ENCODE measurements around the gene MYO3B.
"Not testable (repeated sequence)": the region's sequence is repeated elsewhere in the genome, so short reads cannot be mapped to it uniquely, and the experiment has no call there.

The MYO3B gene

GRCh38 chr2:170260188-170260587 lies 82.2 kb downstream of the MYO3B start:
- TF ChIP-seq ZFX (IDR thresholded peaks at IDR 0.05; ENCODE audit: borderline replicate concordance) (no peak), CTCF (IDR thresholded peaks at IDR 0.05) (no peak)

GRCh38 chr2:170261566-170261965 lies 83.6 kb downstream of the MYO3B start:
- no peak overlapping the region for H3K27ac ChIP-seq
- TF ChIP-seq CTCF (IDR thresholded peaks at IDR 0.05), result no peak
- no peak for TF ChIP-seq ZFX (IDR thresholded peaks at IDR 0.05; ENCODE audit: borderline replicate concordance)

More at GRCh38 chr2:170260188-170260587, 82.2 kb downstream of the MYO3B start:
- no peak overlapping the region for H3K27ac ChIP-seq

- TF ChIP-seq CTCF (IDR thresholded peaks at IDR 0.05) (no peak), ZFX (IDR thresholded peaks at IDR 0.05; ENCODE audit: borderline replicate concordance) (no peak)
- no peak overlapping the region for H3K27ac ChIP-seq
Observed at GRCh38 chr2:170262343-170262742, 84.4 kb downstream of the MYO3B start.

- TF ChIP-seq ZFX (IDR thresholded peaks at IDR 0.05; ENCODE audit: borderline replicate concordance) (no peak), CTCF (IDR thresholded peaks at IDR 0.05) (no peak)
- no peak overlapping the region for H3K27ac ChIP-seq
Observed at GRCh38 chr2:170262806-170263205, 84.9 kb downstream of the MYO3B start.

GRCh38 chr2:170263728-170264521 lies 86.0 kb downstream of the MYO3B start:
- H3K27ac ChIP-seq, result not testable (repeated sequence)

- no peak overlapping the region for H3K27ac ChIP-seq
- TF ChIP-seq ZFX (IDR thresholded peaks at IDR 0.05; ENCODE audit: borderline replicate concordance) (no peak), CTCF (IDR thresholded peaks at IDR 0.05) (no peak)
Observed at GRCh38 chr2:170264522-170264860, 86.5 kb downstream of the MYO3B start.

GRCh38 chr2:170264865-170265264 lies 86.9 kb downstream of the MYO3B start:
- TF ChIP-seq CTCF (IDR thresholded peaks at IDR 0.05) (no peak), ZFX (IDR thresholded peaks at IDR 0.05; ENCODE audit: borderline replicate concordance) (no peak)
- H3K27ac ChIP-seq, result no peak overlapping the region

- TF ChIP-seq ZFX (IDR thresholded peaks at IDR 0.05; ENCODE audit: borderline replicate concordance) (no peak), CTCF (IDR thresholded peaks at IDR 0.05) (no peak)
- no peak overlapping the region for H3K27ac ChIP-seq
Observed at GRCh38 chr2:170265321-170265720, 87.4 kb downstream of the MYO3B start.
